HepG2 (cell line): ENCODE results near the gene SEZ6L. TPM values are rescaled to one million over a fixed set of nuclear protein-coding genes. Genes with fewer than 3 reads are reported as not detected.

ENCODE experiments used
- polyA plus RNA-seq, 8 experiments: library from polyadenylated mRNA; depleted of rRNA in 3 of 8; stranded (reverse) in 7 of 8; unstranded in 1 of 8; fragments of >200 nt; fragmentation: Illumina TruSeq in 4 of 8; extraction: Trizol in 4 of 8; gene quantifications; 2 replicates each; pipeline versions ENCODE4 v1.2.1 to v1.2.3, GENCODE V29; 2011 to 2016; ENCODE audit warnings: low read depth in 4 of 8, missing spikeins in 1 of 8, mixed read lengths in 1 of 8; ENCODE audit not compliant: insufficient read depth in 1 of 8
- small RNA-seq, 3 experiments: library from RNA; depleted of rRNA; stranded (forward); fragments of <200 nt; gene quantifications; one replicate each; pipeline ENCODE3, GENCODE V24; 2012; ENCODE audit warnings: low read depth in 2 of 3, low replicate concordance in 1 of 3; ENCODE audit not compliant: insufficient read length in 3 of 3, insufficient read depth in 2 of 3
- total RNA-seq, 5 experiments: library from RNA; depleted of rRNA; stranded (reverse); fragments of >200 nt; fragmentation: Illumina TruSeq; extraction: Trizol; gene quantifications; 2 replicates each; pipeline ENCODE4 v1.2.3, GENCODE V29; 2016; ENCODE audit warnings: low read depth in 1 of 5

The SEZ6L gene
- total and polyA plus RNA-seq, 2 of the 13 experiments (the other 11 are each of a cell fraction or from before 2014, with no cell fraction given), result not detected

Small RNA genes within 50 kb of the gene (small RNA-seq; reads per million reads assigned to genes)
- 0 reads per million in 3 experiments for gene RNA5SP495
